GM11168 (cell line): Measurements from ENCODE around the gene MFF.

Source experiments
- in situ Hi-C: fragments of 300-500 bp; cut with MboI; formaldehyde crosslinking; loops from one replicate; pipeline ENCODE4 v1.12.0; 2022; ENCODE audit warnings: low sequenced_read_pairs; ENCODE audit not compliant: unreplicated experiment

Gene MFF, protein sequence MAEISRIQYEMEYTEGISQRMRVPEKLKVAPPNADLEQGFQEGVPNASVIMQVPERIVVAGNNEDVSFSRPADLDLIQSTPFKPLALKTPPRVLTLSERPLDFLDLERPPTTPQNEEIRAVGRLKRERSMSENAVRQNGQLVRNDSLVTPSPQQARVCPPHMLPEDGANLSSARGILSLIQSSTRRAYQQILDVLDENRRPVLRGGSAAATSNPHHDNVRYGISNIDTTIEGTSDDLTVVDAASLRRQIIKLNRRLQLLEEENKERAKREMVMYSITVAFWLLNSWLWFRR

DNA sequence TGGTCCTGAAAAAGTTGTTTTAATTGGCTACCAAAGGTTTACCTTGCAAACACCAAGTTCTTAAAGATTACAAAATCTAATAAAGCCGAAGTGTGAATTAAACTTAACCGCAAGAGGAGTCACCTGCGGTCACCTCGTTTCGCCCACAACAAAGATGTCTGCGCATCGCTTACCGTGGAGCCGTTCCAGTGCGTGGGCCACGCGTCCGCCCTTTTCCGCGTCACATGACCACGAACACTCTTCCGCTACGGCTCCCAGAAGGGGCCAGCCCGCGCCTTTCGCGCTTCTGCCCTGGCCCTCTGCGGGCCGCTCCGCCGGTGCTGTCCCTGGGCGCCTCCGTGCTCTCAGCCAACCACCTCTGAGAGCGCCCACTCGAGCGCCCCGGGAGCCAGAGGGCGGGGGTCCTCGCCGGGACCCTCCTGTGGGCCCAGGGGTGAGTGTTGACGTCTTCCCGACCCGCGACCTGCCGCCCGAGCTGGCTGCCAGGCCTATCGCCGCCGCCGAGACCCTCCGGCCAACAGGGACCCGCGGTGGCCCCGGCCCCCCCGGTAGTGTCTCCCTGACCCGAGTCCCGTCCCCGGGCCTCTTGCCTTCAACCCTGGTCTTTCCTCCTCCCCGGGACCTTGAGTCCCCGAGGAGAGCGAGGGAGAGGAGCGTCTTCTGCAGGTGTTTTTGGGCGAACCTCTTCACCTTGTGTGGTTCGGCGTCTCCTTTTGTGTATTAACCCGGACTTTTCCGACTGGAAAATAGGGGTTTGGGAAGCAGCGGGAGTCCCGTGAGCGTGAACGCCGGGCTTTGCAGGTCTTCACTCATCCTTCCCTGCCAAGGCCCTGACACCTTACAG, at the start of gene MFF:
TSS of gene MFF (plus strand) at position 257 of the 844 bp plus-strand sequence. CDS start 5,415 bp downstream, outside the sequence.
- in situ Hi-C loops, result no loop called here

GRCh38 chr2:227280895-227281294, 44.2 kb upstream of the MFF start:
- in situ Hi-C loops, result no loop called here

DNA sequence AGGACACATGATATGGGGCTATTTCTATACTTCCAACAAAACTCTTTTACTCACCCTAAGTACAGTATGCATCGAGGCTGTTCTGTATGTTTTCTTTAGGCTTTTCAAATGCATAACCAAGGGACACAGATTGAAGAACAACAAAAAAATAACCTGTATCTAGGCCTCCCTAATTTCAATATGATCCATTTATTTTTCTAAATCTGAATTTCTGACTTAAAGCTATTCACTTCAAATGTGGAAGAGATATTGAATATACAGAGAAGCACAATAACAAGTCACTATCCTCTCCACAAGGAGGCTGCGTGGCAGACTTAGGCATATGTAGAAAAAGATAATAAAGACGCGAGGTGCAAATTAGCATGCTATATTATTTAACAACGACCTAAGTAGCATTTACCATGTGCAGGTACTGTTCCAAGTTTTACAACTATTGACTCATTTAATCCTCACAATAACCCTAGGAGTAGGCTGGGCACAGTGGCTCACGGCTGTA, 39.3 kb upstream of the MFF start:
- in situ Hi-C loops, result no loop called here

DNA sequence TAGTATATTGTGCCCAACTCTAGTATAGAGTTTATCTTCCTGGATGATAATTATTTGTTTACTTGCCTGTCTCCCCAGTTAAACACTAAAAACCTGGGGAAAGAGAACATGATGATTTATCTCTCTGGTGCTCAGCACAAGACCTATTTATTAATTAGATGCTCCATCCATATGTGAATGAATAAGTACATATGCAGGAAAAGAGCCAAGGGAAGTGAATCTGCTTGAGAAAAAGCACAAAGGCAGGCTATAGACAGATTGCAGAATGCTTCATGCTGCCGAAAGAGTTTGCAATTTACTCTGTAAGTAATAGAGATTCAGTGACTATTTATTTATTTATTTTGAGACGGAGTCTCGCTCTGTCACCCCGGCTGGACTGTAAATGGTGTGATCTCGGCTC, 37.3 kb upstream of the MFF start:
- in situ Hi-C loops, result no loop called here

DNA sequence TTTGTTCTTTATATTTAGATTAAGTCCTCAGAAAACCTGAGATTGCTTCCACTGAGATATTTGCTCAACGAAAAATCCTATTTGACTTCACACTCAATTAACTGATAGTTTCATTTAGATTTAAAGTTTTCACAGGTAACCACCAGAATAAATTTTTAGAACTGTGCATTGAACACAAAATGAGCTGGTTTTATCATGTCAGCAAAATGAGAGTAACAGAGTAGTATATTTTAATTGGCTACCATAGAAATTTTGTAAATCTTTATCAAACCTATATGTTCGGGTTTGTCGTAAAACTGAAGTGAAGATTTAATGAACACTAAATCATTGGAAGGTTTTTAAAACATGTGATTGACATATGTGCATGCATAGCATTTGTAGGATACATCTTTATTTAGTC, 32.7 kb upstream of the MFF start:
- in situ Hi-C loops, result no loop called here

DNA sequence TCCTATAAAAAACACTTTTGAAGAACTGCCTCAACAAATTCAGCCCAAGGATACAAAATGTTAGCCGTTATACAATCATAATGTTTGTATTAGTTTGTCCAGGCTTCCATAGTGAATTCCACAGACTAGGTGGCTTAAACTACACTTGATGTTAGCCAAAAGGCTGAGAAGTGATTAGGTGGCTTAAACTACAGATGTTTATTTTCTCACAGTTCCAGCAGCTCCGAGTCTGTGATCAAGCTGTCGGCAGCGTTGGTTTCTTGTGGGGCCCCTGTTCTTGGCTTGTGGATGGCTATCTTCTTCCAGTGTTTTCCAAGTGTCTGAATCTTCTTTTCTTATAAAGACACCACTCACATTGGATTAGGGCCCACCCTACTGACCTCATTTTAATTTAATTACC, 31.5 kb upstream of the MFF start:
- in situ Hi-C loops, result no loop called here

- in situ Hi-C loops, result no loop called here
Observed at GRCh38 chr2:227295806-227296205, 29.2 kb upstream of the MFF start.

DNA sequence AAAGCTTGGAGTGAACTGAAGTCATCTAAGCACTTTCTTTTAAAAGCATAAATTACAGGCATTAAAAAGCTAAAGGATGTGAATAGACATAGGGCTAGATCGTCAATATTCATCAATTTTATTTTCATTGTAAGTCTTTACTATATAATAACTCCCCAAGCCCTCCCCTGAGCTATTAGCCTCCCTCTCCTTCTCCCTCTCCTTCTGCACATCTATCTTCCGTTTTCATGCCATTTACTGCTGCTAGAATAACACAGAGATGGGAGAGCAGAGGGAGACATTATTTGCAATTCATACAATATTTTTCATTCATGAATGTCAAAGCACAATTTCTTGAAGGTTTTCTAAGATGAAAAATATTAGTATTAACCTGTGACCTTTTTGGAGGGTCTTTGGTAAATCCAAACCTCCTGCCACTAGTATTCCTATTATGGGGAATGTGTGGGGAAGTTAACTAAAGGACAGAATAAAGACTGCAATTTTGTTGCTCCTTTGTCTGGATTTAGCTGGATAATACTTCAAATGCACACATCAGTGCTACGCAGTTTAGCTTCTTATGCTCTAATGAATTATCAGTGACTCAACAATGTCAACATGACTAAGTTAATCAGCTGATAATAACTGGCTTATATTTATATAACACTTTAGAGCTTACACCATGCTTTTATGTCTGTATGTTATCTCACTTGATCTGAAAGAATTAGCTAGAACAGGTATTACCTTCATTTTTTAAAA, 28.2 kb upstream of the MFF start:
- in situ Hi-C loops, result no loop called here

DNA sequence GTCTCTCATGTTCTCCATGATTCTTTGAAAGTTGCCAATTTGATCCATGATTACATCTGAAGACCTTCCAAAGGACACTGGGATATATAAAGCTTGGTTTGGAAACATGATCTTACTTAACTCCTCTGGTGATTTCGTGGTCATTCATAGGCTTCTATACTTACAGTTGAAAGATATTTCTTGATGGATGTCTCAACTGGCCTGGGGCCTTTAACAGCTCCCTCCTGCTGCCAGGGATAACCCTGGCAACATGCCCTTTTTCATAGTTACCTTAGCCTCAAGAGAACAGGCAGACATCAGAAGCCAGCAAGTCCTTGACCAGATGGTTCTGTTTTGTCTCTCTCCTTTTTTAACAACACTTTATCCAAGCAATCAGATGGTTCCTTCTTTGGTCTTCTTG, 23.5 kb upstream of the MFF start:
- in situ Hi-C loops, result no loop called here

DNA sequence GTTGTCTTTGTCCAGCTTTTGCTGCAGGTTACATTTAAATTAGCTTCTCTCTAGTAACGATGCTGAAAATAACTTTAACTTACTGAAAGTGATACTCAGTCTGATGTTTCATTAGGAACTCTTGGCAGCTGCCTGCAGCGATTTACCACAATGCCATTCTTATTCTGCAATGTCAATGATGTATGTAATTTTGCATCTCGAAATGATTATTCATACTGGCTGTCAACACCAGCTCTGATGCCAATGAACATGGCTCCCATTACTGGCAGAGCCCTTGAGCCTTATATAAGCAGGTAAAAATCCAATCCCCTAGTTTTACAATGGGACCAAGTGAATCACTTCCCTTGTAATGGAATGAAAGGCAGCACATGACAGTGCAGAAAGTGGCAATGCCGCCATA, 16.3 kb upstream of the MFF start:
- in situ Hi-C loops, result no loop called here

GRCh38 chr2:227310756-227311110, 14.3 kb upstream of the MFF start:
- in situ Hi-C loops, result no loop called here

DNA sequence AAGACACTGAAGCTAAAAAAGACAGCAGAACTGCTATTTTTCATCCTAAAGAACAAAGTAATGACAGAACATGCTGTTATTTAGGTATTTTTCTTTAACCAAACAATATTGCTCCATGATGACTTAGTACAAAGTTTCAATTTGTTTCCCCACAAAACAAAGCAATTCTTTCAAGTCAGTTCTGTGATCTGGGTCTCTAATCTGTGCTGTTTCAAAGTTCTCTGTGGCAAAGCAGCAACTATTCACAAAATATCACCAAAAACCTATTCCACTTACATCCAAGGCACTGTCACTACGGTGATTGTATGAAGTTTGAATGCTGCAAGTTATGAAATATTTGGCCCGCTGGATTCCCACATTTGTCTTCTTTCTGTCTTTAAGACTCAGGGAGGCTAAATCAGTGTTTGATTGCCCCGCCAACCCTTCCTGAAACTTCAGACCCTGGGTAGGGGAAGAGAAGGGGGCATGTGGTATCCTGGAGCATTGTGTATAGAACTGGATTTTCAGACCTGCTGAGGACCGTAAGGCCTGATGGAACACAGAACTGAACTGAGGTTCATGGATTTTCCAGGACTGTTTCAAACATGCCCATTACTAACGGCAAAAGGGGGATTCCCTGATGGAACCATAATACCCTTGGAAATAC, 13.1 kb upstream of the MFF start:
- in situ Hi-C loops, result no loop called here

- in situ Hi-C loops, result no loop called here
Observed at GRCh38 chr2:227312579-227312978, 12.5 kb upstream of the MFF start.

DNA sequence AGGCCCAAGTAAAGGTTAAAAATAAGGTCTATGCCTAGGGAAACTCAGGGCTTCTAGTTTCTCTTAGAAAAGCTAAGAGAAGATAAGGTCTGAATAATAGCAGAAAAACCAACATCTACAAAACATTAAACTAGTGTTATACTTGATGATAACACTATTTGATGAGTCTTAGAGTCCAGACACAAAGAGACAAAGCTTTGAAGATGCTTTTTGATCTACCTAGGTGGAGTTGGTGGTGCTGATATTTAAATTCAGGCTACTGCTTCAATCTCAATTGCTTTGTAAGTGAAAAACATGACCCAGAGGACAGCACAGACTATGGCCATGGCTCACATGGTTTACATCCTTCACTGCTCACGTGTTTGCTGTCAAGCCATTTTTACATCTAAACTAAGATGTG, 11.7 kb upstream of the MFF start:
- in situ Hi-C loops, result no loop called here

DNA sequence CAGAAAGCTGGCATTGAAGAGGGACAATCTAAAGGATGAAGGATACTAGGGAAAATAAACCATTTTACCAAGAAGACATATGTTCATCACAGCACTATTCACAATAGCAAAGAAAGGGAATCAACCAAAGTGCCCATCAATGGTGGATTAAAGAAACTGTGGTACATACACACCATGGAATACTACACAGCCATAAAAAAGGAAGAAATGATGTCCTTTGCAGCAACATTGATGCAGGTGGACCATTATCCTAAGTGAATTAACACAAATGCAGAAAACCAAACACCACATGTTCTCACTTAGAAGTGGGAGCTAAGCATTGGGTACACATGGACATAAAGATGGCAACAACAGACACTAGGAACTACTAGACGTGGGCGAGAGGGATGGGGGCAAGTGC, 7.2 kb upstream of the MFF start:
- in situ Hi-C loops, result no loop called here

GRCh38 chr2:227320305-227321094, 4.6 kb upstream of the MFF start:
- in situ Hi-C loops, result no loop called here

DNA sequence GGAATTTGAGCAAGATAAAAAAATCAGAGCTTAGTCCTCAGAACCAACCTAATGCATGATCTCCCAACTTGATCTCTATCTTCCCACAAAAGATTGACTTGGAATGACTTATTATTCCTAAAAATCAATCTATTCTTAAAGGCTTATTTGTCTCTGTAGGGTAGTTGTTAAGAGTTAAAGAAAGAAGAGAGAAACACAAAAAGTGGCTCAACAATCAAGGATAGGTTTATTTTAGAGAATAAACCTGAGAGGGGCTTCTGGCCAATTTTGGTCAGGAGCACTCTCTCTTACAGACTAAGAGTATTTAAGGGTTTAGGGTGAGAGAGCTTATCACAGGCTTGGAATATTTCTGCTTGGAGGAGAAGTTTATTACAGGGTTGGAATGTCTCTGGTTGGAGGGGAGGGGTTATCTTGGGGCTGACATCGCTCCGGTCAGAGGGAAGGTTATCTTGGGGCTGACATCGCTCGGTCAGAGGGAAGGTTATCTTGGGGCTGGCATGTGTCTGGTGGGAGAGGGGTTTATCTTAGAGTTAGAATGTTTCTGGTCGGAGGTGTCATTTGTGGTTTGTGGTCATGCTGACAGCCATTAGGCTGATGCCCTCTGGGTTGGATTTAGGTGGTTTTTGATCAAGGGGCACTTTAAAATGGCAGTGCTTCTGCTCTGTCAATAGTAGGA, 2.4 kb upstream of the MFF start:
- in situ Hi-C loops, result no loop called here

GRCh38 chr2:227323818-227324217, 1.2 kb upstream of the MFF start:
- in situ Hi-C loops, result no loop called here

- in situ Hi-C loops, result no loop called here
Observed at GRCh38 chr2:227324642-227324994, 433 bp upstream of the MFF start.
